Activated CD4-positive, alpha-beta T cell treated with anti-CD3 and anti-CD28 coated beads, Interleukin-2, amount 50 U/mL, for 24 hours (primary cell): ENCODE data around the gene GNPAT.

Source experiments
- DNase-seq, 2 donors: peaks; one replicate each; pipeline ENCODE4 v3.0.0-alpha.2; 2020; ENCODE audit warnings: low read depth in 1 of 2, low spot score in 1 of 2

The GNPAT gene

GRCh38 chr1:231242516-231243198 lies 1.6 kb downstream of the GNPAT start:
- DNase-seq, result no peak

DNA sequence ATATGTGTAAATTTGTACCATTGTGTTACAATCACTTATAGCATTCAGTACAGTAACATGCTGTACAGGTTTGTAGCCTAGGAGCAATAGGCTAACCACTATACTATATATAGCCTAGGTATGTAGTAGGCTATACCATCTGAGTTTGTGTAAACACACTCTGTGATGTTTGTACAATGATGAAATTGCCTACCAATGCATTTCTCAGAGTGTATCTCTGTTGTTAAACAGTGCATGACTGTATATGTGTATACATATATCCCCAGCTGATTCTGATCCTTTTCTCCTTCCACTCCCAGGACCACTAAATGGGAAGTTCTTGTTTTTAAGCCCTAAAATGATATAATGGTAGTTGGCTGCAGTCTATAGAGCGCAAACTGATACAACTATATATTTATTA lies 7.8 kb downstream of the GNPAT start:
- no peak for DNase-seq

DNA sequence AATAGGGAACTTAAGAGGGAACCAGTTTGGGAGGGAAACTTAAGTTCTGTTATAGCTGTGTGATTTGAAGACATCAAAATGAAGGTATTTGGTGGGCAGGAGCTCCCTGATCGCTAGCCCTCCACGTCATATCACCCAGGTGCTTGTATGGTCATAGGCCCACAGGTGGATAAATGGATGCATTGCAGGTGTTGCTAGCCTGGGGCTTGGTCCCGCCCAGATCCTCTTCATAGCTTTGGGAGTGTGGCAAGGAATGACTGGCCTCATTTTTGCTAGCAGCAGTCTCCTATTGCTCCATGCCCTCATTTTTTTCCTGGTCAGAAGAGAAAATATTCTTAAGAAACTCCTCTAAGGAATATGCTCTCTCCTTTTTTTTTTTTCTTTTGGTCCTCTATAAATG lies 11.3 kb downstream of the GNPAT start:
- no peak for DNase-seq

DNA sequence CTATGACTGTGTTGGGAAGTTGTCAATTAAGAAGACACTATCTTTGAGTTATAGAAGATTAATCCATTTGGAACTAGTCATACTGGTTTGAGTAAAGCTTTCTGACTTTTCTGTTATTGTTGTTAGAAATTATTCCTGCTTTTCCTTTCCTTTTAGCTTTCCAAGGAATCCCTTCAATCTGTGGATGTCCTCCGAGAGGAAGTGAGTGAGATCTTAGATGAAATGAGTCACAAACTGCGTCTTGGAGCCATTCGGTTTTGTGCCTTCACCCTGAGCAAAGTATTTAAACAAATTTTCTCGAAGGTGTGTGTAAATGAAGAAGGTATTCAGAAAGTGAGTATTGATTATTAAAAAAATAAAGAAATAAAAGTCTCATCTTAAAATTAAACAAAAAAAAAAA lies 19.3 kb downstream of the GNPAT start:
- no peak for DNase-seq

- no peak for DNase-seq
Observed at GRCh38 chr1:231264642-231265041, 23.6 kb downstream of the GNPAT start.

- DNase-seq, result no peak
Observed at GRCh38 chr1:231265379-231265778, 24.4 kb downstream of the GNPAT start.

- DNase-seq, result no peak
Observed at GRCh38 chr1:231266811-231267322, 25.9 kb downstream of the GNPAT start.

GRCh38 chr1:231272173-231272572 lies 31.2 kb downstream of the GNPAT start:
- no peak for DNase-seq

GRCh38 chr1:231272880-231273279 lies 31.9 kb downstream of the GNPAT start:
- DNase-seq, result no peak

- DNase-seq, result no peak
Observed at GRCh38 chr1:231274119-231274825, 33.3 kb downstream of the GNPAT start.

- DNase-seq, result no peak
Observed at GRCh38 chr1:231278100-231278790, 37.2 kb downstream of the GNPAT start.

GRCh38 chr1:231279081-231279480 lies 38.1 kb downstream of the GNPAT start:
- DNase-seq, result no peak

DNA sequence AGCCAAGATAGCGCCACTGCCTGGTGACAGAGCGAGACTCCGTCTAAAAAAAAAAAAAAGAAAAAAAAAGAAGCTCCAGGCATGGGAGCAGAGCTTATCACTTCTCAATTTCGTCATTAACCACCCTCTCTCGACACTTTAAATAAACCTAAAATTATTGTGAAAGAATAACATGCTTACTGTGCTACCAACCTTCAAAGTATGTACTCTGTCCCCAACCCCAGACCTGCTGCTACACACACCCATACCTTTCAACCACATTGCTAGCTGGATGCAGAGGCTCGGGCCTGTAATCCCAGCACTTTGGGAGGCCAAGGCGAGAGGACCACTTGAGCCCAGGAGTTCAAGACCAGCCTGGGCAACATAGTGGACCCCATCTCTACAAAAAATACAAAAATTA lies 38.7 kb downstream of the GNPAT start:
- no peak for DNase-seq

GRCh38 chr1:231284441-231284840 lies 43.4 kb downstream of the GNPAT start:
- no peak for DNase-seq

DNA sequence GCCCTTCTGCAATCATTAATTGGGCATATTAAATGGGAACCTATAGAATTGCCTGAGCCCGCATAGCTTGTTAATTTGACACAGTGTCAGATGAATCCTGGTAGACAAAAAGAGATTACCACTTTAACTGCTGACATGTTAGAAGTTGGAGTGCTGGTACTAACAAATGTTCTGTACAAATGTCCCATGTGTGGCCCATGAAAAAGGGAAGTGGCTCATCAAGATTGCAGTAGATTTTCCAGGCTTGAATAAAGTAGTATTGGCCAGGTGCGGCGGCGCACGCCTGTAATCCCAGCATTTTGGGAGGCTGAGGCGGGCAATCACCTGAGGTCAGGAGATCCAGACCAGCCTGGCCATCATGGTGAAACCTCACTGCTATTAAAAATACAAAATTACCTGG lies 45.6 kb downstream of the GNPAT start:
- DNase-seq, result no peak

- no peak for DNase-seq
Observed at GRCh38 chr1:231295938-231296337, 54.9 kb downstream of the GNPAT start.

- DNase-seq, result no peak
Observed at GRCh38 chr1:231301990-231302389, 61.0 kb downstream of the GNPAT start.

DNA sequence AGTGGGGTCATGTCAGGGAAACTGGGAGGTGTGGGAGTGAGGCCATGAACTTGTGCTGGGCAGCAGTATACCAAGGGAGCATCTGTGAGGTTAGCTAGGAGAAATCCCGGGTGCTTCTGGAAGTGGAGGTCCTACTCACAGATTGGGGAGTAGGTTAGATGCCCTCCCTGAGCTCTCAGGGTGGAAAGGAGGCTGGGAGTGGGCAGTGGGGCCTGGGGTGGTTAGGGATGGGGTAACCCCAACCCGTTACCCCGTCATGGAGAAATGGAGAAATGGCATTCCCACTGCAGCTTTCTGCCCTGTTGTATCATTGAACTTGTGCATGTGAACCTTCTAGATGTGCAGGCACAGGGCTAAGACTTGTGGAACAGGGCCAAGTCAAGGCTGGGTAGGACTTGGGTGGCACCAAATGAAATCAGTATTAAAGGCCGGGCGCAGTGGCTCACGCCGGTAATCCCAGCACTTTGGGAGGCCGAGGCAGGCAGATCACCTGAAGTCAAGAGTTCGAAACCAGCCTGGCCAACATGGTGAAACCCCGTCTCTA lies 69.5 kb downstream of the GNPAT start:
- no peak for DNase-seq

DNA sequence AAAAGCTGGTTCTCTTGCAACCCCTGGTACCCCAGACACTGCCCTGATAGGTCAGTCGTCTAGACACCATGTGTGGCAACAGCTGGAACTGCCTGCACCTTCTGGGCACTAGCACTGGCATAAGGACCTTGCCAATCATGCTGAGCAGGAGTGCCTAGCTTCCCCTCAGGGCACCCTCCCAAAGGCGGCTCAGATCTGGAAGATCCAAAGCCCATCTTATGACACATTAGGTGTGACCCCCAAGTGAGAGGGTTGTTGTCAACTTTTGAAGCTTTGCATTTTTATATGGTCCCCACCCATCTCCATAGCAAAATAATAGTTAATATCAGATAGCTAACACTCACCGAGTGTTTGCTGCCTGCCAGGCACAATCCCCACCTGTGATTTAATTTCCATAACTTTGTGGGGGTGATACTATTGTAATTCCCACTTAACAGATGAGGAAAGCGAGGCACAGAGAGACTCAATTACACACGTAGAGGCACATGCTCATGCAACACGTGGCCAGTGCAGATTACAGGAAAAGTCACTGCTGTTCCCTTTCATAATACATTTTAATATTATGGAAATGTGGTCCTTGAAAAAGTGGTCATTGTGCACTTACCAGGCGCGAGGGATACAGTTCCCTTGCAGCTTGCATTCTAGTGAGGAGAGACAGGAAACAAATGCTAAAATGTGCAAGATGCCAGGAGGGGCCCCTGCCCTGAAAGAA lies 70.9 kb downstream of the GNPAT start:
- DNase-seq, result no peak

DNA sequence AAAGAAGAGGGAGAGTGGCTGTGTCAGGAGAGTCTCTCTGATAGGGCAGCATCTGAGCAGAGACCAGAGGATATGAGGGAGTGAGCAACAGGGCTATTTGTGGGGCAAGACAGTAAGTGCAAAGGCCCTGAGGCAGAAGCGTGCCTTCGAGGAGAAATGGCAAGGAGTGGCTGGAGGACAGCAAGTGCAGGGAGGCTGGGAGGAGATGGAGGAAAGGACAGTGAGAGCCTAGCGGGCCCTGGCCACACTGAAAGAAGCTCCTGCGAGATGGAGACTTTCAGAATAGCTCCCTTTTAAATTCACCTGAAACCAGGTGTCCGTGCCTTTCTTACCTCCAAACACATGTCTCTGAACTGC lies 71.4 kb downstream of the GNPAT start:
- no peak for DNase-seq

DNA sequence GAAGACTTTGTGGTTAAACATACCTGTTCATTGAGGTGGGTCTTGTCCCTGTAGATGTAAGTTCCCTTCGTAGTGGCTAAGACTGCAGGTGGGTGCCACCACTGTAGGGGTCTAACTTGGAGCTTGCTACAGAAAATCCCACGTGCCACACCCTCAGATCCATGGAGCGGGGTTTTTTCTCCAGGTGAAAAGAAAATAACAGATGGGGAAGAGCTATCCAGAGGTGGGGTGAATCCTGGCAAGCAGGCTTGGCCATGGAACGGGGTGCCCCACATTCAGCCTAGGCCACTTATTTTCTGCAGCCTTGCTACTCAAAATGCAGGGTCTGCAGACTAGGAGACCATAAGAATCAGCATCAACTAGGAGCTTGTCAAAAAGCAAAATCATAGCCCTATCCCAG lies 72.6 kb downstream of the GNPAT start:
- DNase-seq, result no peak
